Measurements from ENCODE around the gene RSAD2. TPM values are rescaled to one million over a fixed set of nuclear protein-coding genes. Genes with fewer than 3 reads are reported as not detected.

RSAD2 gene
- total and polyA plus RNA-seq, 2 donors from 2014 or later = 4.3 to 4.5 TPM

- no peak overlapping the region for H3K4me3 ChIP-seq (ENCODE audit: low read length in 3 of 3)
- TF ChIP-seq CTCF (IDR thresholded peaks at IDR 0.05; ENCODE audit: borderline replicate concordance, extremely low read depth, insufficient read depth) = no peak
These were observed 13.8 kb upstream of the RSAD2 start for GRCh38 chr2:6863792-6864191.

GRCh38 chr2:6864231-6864754 lies 13.3 kb upstream of the RSAD2 start:
- H3K9ac ChIP-seq (ENCODE audit: low read length in 3 of 3) = no peak overlapping the region
- FAIRE-seq (no peak), DNase-seq (no peak)
- H3K36me3 ChIP-seq (ENCODE audit: control insufficient read depth in 2 of 3, insufficient read depth in 3 of 3, low read length in 3 of 3) = no peaks in the 10 kb centered on the region
- no peaks in the 10 kb centered on the region for H3K27me3 ChIP-seq (ENCODE audit: control insufficient read depth, insufficient read depth, low read length)
- peak overlapping the region in 1 of 3 donors; percentile 70 for H3K4me3 ChIP-seq (ENCODE audit: low read length in 3 of 3)
- intact Hi-C loops (cut with DNase I) = no loop called here
- peaks cover 0 to 4% (median 0%) of the 10 kb centered on the region in 3 donors for H3K4me1 ChIP-seq (ENCODE audit: control insufficient read depth in 2 of 3, insufficient read depth in 2 of 3, low read depth in 1 of 3, low read length in 3 of 3)
- no peaks in the 10 kb centered on the region for H3K9me3 ChIP-seq (ENCODE audit: control insufficient read depth in 2 of 3, insufficient read depth in 1 of 3, low read length in 3 of 3)
- H3K27ac ChIP-seq (ENCODE audit: low read depth in 2 of 2, low read length in 2 of 2) = no peak overlapping the region
- no peak for TF ChIP-seq CTCF (IDR thresholded peaks at IDR 0.05; ENCODE audit: borderline replicate concordance, extremely low read depth, insufficient read depth)

More at GRCh38 chr2:6863792-6864191, 13.8 kb upstream of the RSAD2 start:
- FAIRE-seq (no peak), DNase-seq (peak in 3 of 5 donors; percentile 15 to 72 (median 41))
- no peaks in the 10 kb centered on the region for H3K9me3 ChIP-seq (ENCODE audit: control insufficient read depth in 2 of 3, insufficient read depth in 1 of 3, low read length in 3 of 3)
- H3K27ac ChIP-seq (ENCODE audit: low read depth in 2 of 2, low read length in 2 of 2) = no peak overlapping the region
- no peaks in the 10 kb centered on the region for H3K27me3 ChIP-seq (ENCODE audit: control insufficient read depth, insufficient read depth, low read length)
- intact Hi-C loops (cut with DNase I) = no loop called here
- H3K36me3 ChIP-seq (ENCODE audit: control insufficient read depth in 2 of 3, insufficient read depth in 3 of 3, low read length in 3 of 3) = no peaks in the 10 kb centered on the region
- no peak overlapping the region for H3K9ac ChIP-seq (ENCODE audit: low read length in 3 of 3)
- peaks cover 0 to 4% (median 0%) of the 10 kb centered on the region in 3 donors for H3K4me1 ChIP-seq (ENCODE audit: control insufficient read depth in 2 of 3, insufficient read depth in 2 of 3, low read depth in 1 of 3, low read length in 3 of 3)

- Histone ChIP-seq H3K4me1 (ENCODE audit: control insufficient read depth in 2 of 3, insufficient read depth in 2 of 3, low read depth in 1 of 3, low read length in 3 of 3) (peaks cover 0 to 4% (median 0%) of the 10 kb centered on the region in 3 donors), H3K4me3 (ENCODE audit: low read length in 3 of 3) (peak overlapping the region in 1 of 3 donors; percentile 70), H3K27me3 (ENCODE audit: control insufficient read depth, insufficient read depth, low read length) (no peaks in the 10 kb centered on the region), H3K9me3 (ENCODE audit: control insufficient read depth in 2 of 3, insufficient read depth in 1 of 3, low read length in 3 of 3) (no peaks in the 10 kb centered on the region), H3K36me3 (ENCODE audit: control insufficient read depth in 2 of 3, insufficient read depth in 3 of 3, low read length in 3 of 3) (no peaks in the 10 kb centered on the region), H3K27ac (ENCODE audit: low read depth in 2 of 2, low read length in 2 of 2) (no peak overlapping the region), H3K9ac (ENCODE audit: low read length in 3 of 3) (no peak overlapping the region)
- peak in 1 of 5 donors; percentile 84 for DNase-seq
- FAIRE-seq = no peak
- no peak for TF ChIP-seq CTCF (IDR thresholded peaks at IDR 0.05; ENCODE audit: borderline replicate concordance, extremely low read depth, insufficient read depth)
- intact Hi-C loops (cut with DNase I) = no loop called here
These were observed 12.6 kb upstream of the RSAD2 start for GRCh38 chr2:6864923-6865345.

Data from kidney (tissue), 14 donors.